Measurements from ENCODE around the gene LRRC58.

LRRC58 gene

DNA sequence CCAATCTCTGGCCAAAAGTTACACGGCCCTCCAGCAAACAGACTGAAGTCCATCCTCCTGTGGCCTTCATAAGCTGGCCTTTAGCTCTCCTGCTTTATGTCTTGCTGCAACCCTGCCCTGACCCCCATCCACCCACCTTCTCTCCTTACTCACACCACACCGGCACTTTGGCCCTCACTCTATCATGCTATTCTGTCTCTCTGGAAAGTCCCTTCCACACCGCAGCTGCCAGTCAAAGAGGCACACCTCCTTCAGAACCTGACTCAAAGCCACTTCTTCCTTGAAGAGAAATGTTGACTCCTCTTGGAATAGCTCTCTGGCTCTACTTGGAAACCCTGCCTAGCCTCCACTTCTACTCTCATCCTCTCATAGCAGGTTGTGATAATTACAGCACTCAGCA is 68.6 kb downstream of the LRRC58 start:
- FAIRE-seq (no peak), DNase-seq (ENCODE audit: low spot score) (no peak)

DNA sequence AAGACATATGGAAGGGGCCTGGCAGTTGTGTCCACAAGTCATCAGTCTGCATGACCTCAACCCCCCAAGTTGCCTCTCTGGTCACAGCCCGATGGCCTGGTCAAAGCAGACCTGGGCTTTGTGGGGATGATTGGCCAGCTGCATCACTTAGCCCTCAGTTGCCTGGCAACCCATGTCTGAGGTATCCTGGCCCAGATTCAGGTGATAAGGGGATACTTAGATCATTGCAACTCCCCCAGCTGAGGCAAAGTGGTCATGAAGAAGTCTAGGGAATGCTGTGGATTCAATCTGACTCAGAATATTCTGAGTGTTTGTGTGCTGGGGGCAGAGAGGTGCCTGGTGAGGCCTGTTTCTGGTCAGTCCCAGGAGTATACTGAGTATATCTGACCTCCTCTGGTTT is 69.1 kb downstream of the LRRC58 start:
- FAIRE-seq (no peak), DNase-seq (ENCODE audit: low spot score) (no peak)

DNA sequence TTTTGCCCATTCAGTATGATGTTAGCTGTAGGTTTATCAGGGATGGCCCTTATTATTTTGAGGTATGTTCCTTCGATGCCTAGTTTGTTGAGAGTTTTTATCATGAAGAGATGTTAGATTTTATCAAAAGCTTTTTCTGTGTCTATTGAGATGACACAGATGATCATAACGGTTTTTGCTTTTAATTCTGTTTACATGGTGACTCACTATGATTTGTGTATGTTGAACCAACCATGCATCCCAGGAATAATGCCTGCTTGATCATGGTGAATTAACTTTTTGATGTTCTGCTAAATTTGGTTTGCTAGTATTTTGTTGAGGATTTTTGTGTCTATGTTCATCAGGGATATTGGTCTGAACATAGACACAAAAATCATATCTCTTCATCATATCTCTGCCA is 72.4 kb downstream of the LRRC58 start:
- FAIRE-seq (no peak), DNase-seq (ENCODE audit: low spot score) (no peak)

GRCh38 chr3:120275618-120276017 is 73.5 kb downstream of the LRRC58 start:
- DNase-seq (ENCODE audit: low spot score) (no peak), FAIRE-seq (no peak)

GRCh38 chr3:120274739-120275167 is 74.4 kb downstream of the LRRC58 start:
- no peak for FAIRE-seq
- DNase-seq (ENCODE audit: low spot score) = no peak
